SHP77 treated with DMSO at 0.1 percent for 48 hours (cell line): ENCODE data around the gene RAB30.
"Not testable (repeated sequence)": the region's sequence is repeated elsewhere in the genome, so short reads cannot be mapped to it uniquely, and the experiment has no call there.

Experiments
- DNase-seq: peaks from one replicate; lab custom pipeline; 2025; lab: John Stamatoyannopoulos, UW

The RAB30 gene

DNA sequence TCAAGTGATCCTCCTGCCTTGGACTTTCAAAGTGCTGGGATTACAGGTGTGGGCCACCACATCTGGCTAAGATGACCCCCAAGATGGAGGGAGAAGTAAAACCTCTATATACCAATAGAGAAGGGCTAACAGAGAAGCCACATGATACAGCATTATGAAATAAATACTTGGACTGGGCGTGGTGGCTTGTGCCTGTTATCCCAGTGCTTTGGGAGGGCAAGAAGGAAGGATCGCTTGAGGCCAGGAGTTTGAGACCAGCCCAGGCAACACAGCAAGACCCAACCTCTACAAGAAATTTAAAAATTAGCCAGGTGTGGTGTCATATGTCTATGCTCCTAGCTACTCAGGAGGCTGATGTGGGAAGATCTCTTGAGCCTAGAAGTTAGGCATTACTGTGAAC lies 61.7 kb downstream of the RAB30 start:
- no peak for DNase-seq

DNA sequence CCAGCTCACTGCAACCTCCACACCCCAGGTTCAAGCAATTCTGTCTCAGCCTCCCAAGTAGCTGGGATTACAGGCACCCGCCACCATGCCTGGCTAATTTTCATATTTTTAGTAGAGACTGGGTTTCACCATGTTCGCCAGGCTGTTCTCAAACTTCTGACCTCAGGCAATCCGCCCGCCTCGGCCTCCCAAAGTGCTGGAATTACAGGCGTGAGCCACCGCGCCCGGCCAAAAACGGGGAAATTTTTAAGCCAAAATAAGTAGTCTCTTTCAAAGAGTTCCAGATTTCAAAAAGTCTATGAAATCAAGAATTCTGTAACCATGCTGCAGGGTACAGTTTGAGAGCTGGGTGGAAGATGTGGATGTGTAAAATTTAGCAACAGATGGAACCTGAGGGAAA lies 62.6 kb downstream of the RAB30 start:
- DNase-seq, result not testable (repeated sequence)

DNA sequence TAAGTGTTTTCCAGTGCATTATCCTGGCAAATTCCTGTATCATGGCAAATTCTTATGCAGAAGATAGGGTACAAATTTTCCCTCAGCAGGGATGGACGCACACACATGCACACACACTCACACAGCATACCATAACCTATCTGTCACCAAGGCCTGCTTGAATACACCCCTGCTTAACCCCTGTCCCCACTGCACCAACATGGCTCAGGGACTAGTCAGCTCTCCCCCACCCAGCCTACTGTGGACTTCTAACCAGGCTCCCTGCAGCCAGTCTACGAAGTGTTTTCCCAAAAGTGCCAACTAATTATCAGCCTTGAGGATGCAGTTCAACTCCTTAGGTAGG lies 63.1 kb downstream of the RAB30 start:
- no peak for DNase-seq

DNA sequence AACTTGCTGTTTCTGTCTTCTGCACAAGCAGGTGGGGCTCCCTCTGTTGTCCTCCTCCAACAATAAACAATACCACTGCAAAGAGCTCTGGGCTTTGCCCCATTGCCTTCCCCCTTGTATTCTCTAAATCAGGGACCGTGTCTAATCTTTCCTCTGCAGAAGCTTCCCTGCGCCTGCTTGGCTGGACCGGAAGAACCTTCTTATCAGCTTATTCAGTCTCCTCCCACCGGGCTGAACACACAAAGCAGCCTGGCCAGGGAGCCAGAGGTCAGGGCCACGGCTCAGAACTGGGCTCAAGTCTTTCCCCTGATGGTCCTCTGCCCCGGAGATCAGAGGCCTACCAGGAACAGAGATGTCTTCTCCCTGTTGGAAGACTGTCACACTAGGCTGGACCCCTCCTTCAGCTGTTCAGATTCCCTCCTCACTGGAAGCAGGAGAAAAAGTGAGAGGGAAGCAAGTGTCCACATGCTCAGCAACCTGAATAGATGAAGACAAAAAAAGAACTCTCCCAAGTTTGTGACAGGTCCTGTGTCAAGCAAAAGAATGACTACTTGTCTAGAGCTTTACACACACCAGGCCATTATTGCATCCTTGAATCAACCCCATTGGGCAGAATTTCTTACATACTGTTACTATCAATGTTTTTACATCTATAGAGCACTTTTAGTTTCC lies 63.7 kb downstream of the RAB30 start:
- no peak for DNase-seq

DNA sequence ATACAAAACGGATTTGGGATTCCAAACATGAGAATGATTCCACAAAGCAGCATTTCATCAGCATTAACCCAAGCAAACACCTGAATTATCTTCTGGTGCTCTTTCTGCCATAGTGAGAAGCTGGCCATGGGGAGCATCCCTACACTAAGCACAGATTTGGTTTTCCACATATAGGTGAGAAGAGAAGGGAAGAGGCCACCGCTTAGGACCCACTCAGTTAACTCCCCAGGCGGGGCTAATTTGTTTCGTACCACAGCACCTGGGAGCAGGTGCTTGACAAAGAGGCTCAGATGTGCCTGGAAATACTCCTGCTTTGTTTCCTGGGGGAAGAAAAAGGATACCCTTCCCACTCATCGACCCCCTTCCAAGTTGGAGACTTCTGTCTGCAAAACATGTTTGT lies 64.2 kb downstream of the RAB30 start:
- no peak for DNase-seq

DNA sequence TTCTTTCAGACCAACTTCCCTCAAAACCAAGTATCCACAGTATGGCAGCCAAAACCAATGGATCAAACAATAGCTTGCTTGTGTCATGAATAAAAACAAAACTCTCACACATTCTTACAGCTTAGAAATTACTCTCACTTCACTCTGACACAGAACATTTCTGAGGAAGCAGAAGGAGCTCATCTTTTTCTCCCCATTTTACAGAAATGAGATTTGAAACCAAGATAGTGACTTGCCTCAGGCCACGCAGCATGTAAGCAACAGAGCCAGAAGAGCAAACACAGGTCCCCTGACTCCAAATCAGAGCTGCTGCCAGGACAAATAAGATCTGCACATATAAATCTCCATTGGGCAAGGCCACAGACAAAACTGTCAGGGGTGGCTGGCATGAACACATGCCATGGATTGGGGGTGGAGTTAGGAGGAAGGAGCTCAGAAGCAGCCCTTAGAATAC lies 64.8 kb downstream of the RAB30 start:
- DNase-seq, result peak; percentile 34

DNA sequence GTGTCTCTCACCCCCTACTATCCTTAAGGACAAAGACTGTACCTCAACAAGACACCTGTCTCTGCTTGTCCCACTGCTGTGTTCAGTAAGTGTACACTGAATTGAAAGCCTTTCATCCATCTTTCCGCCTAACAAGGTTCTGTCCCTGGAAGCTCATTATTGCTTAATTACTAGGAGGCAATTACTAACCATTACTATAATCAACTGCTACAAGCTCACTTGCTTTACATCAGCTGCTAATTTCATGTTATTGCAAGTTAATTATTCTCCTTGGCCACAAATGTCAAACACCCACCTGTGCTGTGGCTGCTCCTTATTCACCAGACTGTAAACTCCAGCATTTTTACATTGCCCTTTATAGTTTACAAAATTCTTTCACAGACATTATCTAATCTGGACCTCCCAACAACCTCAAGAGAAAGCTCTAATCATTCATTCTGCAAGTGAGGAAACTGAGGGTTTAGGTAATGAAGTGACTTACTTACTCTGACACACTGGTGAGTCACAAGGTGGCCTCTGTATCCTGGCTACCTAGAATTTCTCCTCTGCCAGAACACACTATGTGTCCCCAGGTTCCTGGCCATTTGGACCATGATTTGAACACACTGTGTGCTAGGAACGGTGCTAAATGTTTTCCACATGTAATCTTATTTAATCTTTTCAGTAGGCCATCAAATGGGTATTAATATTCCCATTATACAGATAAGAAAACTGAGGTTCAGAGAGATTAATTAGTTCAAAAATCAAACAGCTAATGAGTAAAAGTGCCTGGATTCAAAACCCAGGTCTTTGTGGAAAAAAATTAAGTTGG lies 66.7 kb downstream of the RAB30 start:
- DNase-seq, result no peak

DNA sequence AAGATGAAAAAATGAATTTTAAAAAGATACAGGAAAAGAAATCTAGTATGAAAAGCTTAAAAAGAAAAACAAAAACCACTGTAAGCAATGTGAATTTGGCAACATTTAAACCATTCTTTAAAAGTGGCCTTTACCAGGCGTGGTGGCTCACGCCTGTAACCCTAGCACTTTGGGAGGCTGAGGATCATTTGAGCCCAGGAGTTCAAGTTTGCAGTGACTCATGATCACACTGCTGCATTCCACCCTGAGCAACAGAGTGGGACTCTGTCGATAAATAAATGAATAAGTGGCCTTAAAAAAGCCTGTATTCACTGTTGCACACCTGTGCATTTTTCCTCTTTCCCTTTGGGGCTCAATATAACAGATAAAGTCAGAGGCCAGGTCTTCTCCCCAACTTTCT lies 69.2 kb downstream of the RAB30 start:
- DNase-seq, result no peak

DNA sequence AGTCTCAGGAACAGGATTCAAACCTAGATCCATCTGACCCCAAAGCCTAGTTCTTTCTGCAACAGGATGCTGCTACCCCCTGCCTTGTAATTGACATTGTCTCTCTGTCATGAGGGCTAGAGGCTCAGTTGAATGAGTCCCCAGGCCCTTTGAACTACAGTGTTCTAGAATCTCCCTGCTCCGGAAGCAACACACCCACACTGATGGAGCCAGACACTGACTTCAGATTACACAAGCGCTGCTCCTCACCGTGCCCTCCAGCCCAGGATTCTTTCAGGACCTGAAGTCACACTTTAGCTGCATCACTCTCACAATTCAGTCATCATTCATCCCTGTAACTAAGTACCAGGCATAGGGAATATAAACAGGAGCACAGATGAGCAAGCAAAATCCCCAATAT lies 69.6 kb downstream of the RAB30 start:
- DNase-seq, result no peak

DNA sequence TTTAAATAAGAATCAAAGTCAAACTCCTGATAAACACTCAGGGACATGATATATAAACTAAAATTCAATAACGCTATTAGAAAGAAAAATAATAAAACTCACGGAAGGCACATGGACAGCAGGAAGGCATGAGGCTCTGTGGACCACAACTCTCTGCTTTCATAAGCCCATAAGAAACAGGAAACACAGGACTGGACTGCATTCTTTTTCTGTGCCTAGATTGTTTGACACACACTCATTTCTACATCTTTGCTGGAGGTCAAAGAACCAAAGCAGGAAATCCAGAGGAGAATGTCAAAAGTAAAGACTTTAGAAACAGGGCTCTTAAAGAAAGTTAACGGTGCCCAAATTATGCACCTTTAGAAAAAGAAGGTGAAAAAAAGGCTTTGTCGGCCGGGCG lies 71.3 kb downstream of the RAB30 start:
- no peak for DNase-seq

DNA sequence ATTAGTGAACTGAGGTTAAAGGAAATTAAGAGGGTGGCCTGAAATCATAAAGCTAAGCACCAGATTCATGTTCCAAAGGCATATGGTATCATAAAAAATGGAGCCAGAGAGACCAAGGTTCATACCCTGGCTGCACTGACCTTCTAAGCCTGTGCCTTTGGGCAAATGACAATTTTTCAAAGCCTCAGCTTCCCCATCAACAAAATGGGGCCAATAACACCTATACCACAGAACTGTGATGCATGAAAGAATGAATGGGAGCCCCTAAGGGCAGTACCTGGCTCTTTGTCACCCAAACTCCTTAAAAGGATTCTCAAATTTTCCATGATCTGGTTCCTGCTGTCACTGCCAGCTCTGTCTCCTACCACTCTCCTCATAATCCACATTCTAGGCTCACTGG lies 72.5 kb downstream of the RAB30 start:
- DNase-seq, result no peak

DNA sequence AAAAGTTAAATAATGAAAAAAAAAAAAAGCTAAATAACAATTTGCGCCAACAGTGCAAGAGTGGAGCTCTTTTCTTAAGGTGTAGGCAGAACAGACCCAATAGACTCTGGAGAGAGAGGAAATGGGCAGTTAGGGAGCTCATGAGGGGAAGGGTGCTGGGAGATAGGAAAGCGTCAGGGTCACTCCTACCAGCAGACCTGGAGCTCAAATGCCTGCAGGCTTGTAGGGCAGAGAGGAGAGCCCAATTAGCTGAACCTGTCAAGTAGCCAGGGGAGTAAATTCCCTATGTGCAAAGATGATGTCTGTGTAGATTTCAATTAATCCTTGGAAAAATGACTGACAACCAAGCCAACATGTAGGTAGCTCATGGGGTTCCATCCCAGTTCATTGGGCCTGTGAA lies 73.0 kb downstream of the RAB30 start:
- no peak for DNase-seq

DNA sequence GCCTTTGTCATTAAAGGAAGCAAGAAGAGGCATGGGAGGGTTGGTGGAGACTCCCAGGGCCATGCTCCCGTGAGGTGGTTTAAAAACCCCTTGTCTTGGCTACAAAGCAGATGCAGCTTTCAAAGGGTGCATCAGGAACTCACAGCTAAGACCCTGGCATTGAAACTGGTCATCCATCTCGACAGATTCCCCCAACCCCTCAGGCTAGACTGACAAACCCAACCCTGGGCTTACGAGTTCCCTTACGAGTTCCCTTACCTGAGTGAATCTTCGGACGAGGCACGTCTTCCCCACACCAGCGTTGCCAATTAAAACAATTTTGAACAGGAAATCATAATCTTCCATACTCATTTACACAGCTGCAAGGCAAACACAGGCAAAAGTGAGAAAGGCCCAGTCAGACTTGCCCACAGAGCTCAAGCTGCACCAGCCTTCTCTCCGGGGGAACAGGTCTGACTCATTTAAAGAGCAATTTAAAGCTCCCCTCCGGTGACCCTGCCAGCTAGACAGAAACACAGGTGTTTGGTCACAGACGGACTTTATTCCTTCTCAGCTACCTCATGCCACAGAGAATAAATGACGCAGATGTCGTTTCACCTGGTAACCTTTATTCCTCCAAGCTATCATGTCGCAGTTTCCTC lies 74.6 kb downstream of the RAB30 start:
- peak; percentile 65 for DNase-seq

DNA sequence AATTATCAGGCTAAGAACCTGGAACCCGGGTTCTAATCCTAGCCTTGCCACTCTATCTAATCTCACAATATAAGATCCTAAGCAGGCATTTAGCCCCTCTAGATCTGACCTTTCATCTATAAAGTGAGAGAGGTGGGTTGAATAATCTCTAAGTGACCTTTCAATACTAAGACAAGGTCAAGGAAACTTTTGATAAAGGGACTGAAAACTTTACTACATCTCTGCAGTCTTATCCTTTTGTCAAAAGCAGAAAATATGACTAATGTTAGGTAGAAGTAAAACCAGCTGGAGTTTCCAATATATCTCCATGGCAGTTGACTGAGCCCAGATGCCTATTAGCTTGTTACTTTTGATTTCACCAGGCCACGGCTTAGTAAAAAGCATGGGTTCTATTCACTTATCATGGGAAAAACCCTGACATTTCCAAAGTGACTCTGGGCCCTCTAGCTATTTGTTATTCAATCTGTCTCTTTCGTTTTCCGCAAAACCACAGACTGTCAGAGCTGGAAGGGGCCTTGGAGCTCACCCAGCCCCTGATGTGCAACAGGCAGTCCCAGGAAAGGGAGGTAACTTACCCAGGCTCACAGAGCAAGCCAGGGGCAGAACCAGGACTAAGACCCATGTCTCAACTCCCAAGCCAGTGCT lies 75.8 kb downstream of the RAB30 start:
- DNase-seq, result no peak

DNA sequence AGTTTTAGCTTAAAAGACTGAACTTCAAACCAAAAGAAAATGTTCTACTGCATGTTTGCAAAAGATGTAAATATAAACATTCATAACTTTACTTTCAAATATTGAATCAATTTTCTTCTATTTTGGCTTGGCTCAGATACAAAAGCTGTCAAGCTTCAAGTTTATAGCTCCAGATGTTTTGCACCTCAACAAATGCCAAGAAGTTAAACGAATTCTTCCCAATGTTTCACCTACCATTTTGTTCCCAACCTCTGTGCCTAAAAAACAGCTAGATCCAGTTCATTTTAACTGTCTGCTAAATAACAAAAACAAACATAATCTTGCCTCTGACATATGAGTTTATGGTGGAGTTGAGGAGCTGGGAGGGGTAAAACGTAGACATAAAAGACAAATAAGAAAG lies 76.5 kb downstream of the RAB30 start:
- no peak for DNase-seq

DNA sequence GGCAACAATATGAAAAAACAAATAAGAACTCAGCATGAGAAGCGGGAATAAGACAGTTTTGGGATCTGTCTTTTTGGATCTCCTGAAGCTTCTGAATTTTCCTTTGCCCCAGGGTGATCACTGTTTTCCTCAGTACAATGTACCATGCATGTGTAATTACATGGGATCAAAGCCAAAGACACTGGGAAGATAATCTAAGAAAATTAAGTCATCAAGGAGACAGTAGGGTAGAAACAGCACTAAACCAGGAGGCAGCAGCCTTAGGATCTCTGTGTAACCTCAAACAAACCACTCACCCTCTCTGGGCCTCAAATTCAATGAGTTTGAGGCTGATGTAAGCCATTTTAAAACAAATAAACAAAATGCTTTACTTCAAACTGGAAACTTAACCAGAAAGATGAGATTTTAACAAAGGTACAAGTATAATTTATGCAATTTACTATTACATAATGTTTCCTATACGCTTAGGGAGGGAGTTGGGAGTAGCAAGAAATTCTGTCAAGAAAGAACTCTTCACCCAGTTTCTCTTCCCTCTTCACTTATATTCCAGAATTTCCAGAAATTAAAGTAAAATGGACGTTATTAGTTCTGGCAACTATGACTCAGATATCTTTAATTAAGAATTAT lies 77.0 kb downstream of the RAB30 start:
- DNase-seq, result no peak

DNA sequence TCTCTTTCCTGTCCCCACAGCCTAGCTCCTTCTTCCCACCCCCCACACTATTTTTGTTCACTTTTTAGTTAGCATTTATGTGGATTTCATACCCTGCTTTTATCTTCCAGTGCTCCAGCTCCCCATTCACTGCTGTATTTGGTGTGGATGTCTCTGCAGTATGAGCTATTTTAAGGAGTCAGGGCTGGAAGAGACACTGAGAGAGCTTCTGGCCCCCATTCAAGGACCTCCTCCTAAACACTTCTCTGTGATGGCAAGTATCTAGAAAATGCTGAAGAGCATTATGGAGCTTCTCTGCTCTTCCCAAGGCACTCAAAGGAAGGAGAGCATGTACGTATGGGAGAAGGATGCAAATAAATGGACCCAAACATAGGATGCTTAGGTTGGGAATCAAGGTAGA lies 79.5 kb downstream of the RAB30 start:
- no peak for DNase-seq

DNA sequence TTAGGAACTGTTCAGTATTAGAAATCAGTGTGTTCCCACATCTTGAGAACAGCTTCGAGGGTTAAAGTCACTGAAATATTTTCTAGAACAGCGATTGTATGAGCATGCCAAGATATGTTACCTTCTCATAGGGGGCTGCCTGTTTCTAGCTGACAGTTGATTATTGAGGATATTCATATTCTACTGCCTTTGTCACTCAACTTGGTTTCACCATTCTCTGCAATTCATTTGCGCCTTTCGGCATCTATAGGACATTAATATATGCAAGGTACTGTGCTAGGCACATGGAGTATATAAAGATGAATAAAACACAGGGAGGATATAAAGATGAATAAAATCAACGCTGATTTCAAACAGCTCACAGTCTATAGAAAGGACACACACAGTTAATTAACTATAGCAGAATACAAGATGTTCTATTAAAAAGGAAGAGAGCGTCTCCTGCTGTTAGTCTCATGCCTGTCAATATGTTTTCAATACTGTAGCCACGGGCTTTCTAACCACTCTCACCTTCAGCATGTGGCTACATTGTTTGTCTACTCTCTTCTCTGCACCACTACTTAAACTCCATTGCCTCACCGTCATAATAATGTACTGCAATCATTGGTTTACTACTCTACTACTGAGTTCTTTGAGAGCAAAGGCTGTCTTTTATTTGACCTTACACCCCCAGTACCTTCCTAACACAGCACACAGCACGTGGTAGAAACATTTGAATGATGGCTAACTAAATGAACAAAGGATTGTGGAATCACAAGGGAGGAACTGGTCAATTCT lies 81.9 kb downstream of the RAB30 start:
- peak; percentile 62 for DNase-seq

DNA sequence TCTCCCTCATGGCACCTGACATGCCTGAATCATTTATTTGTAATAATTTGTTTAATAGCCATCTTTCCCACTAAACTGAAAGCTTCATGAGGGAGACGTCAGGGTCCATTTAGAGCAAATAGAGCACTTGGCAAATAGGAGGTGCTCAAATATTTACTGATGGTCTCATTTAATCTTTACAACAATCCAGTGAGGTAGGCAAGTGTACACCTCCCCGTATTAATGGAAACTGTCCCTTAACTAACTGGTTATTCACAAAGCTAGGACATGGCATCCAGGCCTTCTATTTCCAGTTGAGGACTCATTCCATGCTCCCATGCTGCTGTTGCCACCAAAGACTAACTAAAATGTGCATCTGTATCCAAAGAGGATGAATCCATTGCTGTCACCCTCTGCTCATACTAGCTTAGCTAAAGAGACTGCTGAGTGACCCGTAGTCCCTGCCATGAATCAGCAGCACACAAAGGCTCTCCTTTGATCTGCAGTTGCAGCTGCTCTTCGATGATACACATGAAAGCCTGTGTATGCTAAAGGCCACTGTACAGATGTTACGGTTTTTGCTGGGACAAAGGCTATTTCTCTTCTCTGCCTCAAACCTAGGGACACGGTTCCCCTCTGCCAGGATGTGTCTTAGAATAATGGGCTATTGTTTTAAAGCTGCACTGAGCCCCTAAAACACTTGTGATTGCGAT lies 82.6 kb downstream of the RAB30 start:
- DNase-seq, result peak; percentile 85

DNA sequence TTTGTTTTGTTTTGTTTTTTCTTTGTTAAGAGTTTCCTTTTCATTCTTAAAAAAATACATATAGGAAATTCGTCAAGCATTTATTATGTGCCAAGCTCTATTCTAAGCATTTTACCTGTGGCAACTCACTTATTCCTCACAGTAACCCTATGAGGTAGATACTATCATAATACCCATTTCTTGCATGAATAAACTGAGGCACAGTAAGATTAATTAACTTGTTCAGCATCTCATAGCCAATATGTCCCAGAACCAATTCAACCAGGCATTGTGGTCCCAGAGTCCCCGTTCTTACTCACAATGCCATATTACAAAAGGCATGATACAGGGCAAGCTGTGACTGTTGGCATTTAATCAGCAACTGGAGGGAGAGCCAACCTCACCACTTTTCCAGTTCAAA lies 83.7 kb downstream of the RAB30 start:
- DNase-seq, result no peak

DNA sequence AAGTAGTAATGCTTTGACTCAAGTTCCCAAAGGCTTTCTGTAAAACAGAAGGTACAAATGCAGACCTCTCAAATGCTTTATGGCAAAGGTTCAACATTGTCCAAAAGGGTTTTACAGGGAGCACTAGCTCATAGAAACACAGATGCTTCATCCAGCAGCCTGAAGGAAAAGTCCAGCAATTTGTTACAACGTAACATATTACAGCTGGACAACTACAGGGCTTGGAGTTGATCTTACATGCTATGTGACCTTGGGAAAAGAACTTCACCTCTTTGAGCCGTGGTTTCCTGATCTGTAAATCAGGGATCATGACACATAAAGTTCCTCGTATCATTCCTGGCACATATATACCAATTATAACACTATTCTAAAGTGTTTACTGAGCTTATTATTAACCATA lies 85.3 kb downstream of the RAB30 start:
- no peak for DNase-seq
